Measurements from ENCODE around the gene NFYA.

The NFYA gene

DNA sequence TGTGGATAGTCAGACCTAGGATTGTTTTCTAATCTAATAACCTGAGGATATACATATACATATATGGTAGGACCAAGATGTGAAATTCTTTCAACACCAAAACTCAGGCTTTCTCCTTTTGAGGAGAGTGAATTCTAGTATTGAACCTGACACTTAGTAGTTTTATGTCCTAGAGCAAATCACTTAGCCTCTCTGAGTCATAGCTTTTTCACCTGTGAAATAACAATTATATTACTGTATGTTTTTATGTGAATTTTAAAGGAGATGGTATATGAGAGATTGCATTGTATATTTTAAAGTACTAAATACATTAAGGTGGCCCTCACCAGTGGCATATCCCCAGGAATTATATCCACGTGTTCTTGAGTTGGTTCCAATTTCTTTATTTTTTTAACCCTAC is 46.7 kb downstream of the NFYA start:
- DNase-seq (ENCODE audit: low spot score) = no peak

DNA sequence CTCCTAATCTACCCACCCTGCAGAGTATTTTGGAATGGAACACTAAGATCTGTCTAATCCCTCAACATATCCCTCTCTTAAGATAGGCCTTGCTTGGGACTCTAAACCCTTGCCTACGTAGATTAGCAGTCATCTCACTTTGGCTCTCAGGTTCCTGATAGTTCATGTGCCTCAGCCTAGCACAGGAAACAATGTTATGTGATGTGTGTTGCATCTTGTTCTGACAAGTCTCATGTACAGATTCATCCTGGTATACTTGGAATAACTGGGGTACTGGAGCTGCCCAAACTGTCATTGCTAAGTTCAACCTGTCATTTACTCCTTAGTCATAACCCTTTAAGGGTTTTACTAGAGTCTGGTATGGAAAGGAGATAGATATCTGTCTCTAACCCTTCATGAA is 47.3 kb downstream of the NFYA start:
- no peak for DNase-seq (ENCODE audit: low spot score)

DNA sequence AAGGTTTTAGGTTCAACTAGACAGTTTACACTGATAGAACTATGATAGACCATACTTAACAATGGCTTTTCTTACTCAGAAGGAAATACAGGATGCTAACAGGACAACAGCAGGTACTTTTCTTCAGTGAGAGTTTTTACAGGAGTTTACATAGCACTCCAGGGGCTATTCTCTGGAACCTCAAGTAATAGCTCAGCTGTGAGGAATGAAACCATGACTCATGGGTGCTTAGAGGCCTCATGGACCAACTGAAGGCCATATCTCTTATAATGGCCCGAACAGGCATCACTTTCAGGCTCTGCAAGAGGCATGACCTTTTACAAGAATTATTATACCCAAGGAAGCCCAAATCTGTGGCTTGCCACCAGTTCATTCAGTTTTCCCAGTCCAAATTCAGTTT is 49.6 kb downstream of the NFYA start:
- peak; percentile 18 for DNase-seq (ENCODE audit: low spot score)

DNA sequence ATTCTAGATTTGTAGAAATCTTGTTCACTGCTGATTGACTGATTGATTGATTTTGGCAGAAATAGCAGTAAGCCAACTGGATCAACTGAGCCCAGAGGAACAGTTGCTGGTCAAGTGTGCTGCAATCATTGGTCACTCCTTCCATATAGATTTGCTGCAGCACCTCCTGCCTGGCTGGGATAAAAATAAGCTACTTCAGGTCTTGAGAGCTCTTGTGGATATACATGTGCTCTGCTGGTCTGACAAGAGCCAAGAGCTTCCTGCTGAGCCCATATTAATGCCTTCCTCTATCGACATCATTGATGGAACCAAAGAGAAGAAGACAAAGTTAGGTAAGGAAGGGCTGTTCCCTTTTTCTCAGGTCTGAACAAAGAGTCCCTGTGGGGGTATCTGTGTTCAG is 50.1 kb downstream of the NFYA start:
- no peak for DNase-seq (ENCODE audit: low spot score)

DNA sequence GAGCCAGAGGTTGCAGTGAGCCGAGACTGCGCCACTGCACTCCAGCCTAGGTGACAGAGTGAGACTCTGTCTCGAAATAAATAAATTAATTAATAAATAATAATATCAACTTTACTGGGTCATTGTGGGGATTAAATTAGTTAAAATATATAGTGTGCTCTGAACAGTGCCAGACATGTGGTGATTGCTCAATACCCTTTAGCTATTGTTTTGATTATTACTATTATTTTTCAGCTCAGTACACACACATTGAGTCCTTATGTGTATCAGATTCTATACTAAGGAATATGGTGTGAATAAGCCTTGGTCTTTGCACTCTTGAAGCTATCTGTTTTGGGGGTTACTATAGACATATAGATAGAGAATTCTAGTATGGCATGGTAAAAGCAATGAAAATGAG is 52.5 kb downstream of the NFYA start:
- DNase-seq (ENCODE audit: low spot score) = no peak

DNA sequence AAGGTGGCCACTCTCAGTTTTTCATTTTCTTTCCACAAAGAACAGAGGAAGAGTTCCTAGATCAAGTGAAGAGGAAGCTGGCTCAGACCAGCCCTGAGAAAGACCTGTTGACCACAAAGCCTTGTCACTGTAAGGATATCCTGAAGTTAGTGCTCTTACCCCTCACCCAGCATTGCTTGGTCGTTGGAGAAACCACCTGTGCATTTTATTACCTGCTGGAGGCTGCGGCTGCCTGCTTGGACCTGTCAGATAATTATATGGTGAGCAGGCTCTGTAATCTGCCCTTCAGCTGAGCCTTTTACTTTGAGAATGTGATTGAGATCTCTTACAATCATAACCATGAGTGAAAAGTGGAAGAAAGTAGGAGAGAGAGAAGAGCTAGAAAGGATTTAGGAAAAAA is 59.5 kb downstream of the NFYA start:
- no peak for DNase-seq (ENCODE audit: low spot score)

DNA sequence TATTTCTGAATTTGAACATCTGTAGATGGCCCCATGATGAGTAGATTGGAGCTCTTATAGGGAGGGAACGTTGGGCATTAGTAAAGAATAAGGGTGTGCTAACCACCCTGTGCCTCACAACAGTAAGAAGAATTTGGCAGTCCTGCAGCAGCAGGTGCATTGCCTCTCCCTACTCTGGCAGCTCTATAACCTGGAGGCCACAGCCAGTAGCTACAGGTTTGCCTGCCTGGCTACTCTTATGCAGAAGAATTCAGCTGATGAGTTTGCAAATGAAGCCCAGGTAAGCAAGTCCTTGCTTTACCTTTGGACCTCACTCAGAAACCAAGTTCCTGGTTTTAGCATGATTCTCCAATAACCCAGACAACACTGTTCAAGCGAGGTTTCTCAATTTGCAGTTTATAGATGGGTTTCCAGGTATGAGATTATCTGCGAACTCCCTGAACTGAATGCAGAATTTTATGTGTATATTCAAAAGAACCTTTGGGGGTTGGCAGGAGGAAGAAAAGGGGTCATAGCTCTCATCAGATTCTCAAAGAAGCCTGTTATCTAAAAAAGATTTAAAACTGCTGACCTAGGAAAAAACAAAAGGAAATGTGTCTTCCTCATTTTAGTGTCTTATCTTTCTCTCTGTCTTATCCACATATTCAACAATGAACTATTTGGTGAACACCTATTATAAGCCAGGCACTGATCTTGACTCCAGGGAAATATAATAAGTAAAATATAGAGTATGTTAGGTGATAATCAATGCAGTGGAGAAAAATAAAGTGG is 62.5 kb downstream of the NFYA start:
- DNase-seq (ENCODE audit: low spot score) = no peak

DNA sequence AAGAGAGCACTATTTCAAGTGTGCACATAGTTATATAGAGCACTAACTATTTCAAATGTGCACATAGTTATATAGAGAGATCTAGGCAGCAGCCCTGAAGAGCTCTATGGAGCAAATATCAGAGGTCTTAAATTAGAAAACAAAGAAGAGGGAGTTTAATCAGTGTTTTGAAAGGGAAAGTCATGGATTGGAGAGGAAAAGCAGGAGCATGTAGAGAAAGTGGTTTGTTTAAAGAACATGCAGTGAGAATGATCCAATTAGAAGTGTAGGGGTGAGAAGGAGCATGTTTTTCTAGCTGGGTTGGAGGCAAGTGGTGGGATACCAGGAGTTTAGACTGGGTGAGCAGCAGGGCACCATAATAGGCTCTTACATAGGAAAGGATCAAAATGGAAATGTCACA is 64.1 kb downstream of the NFYA start:
- DNase-seq (ENCODE audit: low spot score) = no peak

DNA sequence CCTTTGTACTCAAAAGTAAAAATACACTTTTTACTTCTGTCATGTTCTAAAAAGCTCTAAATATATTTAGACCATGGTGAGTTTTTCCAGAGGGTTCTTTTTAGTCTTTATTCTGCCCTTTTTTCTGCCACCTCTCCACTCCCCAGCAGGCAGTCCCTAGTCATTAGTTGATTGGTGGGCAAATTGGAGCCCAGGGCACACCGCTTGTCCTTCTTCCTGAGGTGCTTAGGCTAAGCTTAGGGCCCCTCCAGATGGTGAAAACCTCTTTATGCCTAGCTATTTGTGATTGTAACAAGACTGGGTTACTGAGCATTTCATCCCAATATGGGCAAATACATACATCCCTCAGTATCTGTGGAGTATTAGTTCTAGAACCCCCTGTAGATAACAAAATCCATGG is 75.1 kb downstream of the NFYA start:
- no peak for DNase-seq (ENCODE audit: low spot score)

Measured in AG20443 (cell line).